ENCODE results near the gene GNAQ. TPM values are rescaled to one million over a fixed set of nuclear protein-coding genes. Genes with fewer than 3 reads are reported as not detected.

The GNAQ gene
- total and polyA plus RNA-seq, 2 donors (not counting 1 experiment from before 2014, with no cell fraction given) = 0.60 to 1.4 TPM

DNA sequence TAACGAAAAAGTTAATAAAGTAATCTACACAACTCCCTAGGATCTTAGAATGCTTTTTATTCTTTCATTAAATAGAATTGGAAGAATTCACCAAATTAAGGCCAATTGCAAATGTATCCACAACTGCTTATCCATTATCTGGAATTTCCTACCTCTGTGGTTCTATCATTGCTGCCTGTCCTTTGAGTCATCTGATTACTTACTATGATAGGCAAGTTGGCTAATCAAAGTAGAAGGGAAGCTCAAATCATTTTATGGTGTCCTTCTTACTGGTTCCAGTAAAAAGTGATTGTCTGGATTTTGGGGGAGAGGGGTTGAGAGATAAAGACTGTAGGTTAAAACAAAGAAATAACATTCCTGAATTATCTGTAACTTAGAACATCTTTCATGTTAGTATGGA lies 222.1 kb downstream of the GNAQ start:
- Histone ChIP-seq H3K4me3 (ENCODE audit: control extremely low read depth in 1 of 5, extremely low read depth in 1 of 5, insufficient read depth in 1 of 5, low read depth in 2 of 5, low read length in 4 of 5) (no peak overlapping the region), H3K9ac (ENCODE audit: low read length) (no peak overlapping the region), H3K79me2 (ENCODE audit: control insufficient read depth, insufficient read depth, low read length) (no peaks in the 10 kb centered on the region), H3K4me1 (ENCODE audit: control insufficient read depth in 2 of 2, insufficient read depth in 2 of 2, low read length in 2 of 2) (no peaks in the 10 kb centered on the region), H3K9me3 (ENCODE audit: control extremely low read depth in 1 of 3, control insufficient read depth in 2 of 3, insufficient read depth in 1 of 3, low read length in 2 of 3) (no peaks in the 10 kb centered on the region), H4K20me1 (ENCODE audit: control insufficient read depth, insufficient read depth, low read length, poor library complexity, severe bottlenecking) (no peaks in the 10 kb centered on the region), H3K27ac (ENCODE audit: low read length in 2 of 2) (no peak overlapping the region), H3K36me3 (replicated peaks in 1 of 2; ENCODE audit: control extremely low read depth in 1 of 2, control insufficient read depth in 1 of 2, extremely low read depth in 1 of 2, insufficient read depth in 2 of 2, low read length in 1 of 2) (no peaks in the 10 kb centered on the region), H3K4me2 (replicated peaks; ENCODE audit: low read depth, low read length, poor library complexity, severe bottlenecking) (no peak overlapping the region), H2AFZ (ENCODE audit: insufficient read depth, low read depth, low read length, poor library complexity, severe bottlenecking) (no peak overlapping the region), H3K27me3 (replicated peaks in 1 of 4; ENCODE audit: control extremely low read depth in 1 of 4, control insufficient read depth in 3 of 4, insufficient read depth in 4 of 4, low read length in 3 of 4) (no peaks in the 10 kb centered on the region)
- Mint-ChIP-seq H3K4me3 (no peak overlapping the region), H3K27me3 (peaks cover 4% of the 10 kb centered on the region), H3K27ac (no peak overlapping the region), H3K4me1 (no peaks in the 10 kb centered on the region), H3K9me3 (ENCODE audit: insufficient read depth) (no peaks in the 10 kb centered on the region)
- DNase-seq = no peak
- intact Hi-C loops (cut with micrococcal nuclease) = no loop called here
- WGBS (ENCODE audit: insufficient coverage) = no CpG with 5 or more reads among the region's 1 CpG
- TF ChIP-seq EZH2 (IDR thresholded peaks at IDR 0.05; ENCODE audit: borderline replicate concordance, insufficient read depth, low read depth, low read length, poor library complexity, severe bottlenecking) (no peak), CTCF (IDR thresholded peaks at IDR 0.05) (no peak)
- ATAC-seq (ENCODE audit: low read depth) = no peak
- CTCF ChIA-PET = interaction anchor here (1.7 kb wide), 1 partner anchor 10 kb away, joined by 5 read pairs; no protein-coding TSS in a partner anchor
- POLR2A ChIA-PET = no interaction called here

DNA sequence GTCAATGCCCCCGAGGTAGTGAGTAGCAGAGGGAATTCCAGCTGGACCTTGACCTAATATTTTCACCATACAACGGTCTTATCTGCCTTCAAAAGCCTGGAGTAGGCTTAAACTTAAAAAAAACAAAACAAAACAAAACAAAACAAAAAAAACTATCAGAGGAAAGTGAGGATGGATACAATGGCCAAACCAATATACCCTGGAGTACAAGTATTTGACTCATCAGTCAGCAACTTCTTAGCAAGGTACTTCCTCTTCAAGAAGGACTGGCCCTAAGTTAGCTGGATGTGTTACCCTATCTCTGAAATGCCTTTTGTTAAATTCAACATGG lies 222.9 kb downstream of the GNAQ start:
- Histone ChIP-seq H3K4me1 (ENCODE audit: control insufficient read depth in 2 of 2, insufficient read depth in 2 of 2, low read length in 2 of 2) (no peaks in the 10 kb centered on the region), H3K4me2 (replicated peaks; ENCODE audit: low read depth, low read length, poor library complexity, severe bottlenecking) (no peak overlapping the region), H3K9ac (ENCODE audit: low read length) (no peak overlapping the region), H2AFZ (ENCODE audit: insufficient read depth, low read depth, low read length, poor library complexity, severe bottlenecking) (no peak overlapping the region), H3K79me2 (ENCODE audit: control insufficient read depth, insufficient read depth, low read length) (no peaks in the 10 kb centered on the region), H3K36me3 (replicated peaks in 1 of 2; ENCODE audit: control extremely low read depth in 1 of 2, control insufficient read depth in 1 of 2, extremely low read depth in 1 of 2, insufficient read depth in 2 of 2, low read length in 1 of 2) (no peaks in the 10 kb centered on the region), H3K27ac (ENCODE audit: low read length in 2 of 2) (no peak overlapping the region), H4K20me1 (ENCODE audit: control insufficient read depth, insufficient read depth, low read length, poor library complexity, severe bottlenecking) (no peaks in the 10 kb centered on the region), H3K9me3 (ENCODE audit: control extremely low read depth in 1 of 3, control insufficient read depth in 2 of 3, insufficient read depth in 1 of 3, low read length in 2 of 3) (no peaks in the 10 kb centered on the region), H3K27me3 (replicated peaks in 1 of 4; ENCODE audit: control extremely low read depth in 1 of 4, control insufficient read depth in 3 of 4, insufficient read depth in 4 of 4, low read length in 3 of 4) (no peaks in the 10 kb centered on the region), H3K4me3 (ENCODE audit: control extremely low read depth in 1 of 5, extremely low read depth in 1 of 5, insufficient read depth in 1 of 5, low read depth in 2 of 5, low read length in 4 of 5) (no peak overlapping the region)
- ChIA-PET POLR2A (no interaction called here), CTCF (no interaction called here)
- DNase-seq (no peak), ATAC-seq (ENCODE audit: low read depth) (no peak)
- intact Hi-C loops (cut with micrococcal nuclease) = no loop called here
- Mint-ChIP-seq H3K4me1 (no peaks in the 10 kb centered on the region), H3K9me3 (ENCODE audit: insufficient read depth) (no peaks in the 10 kb centered on the region), H3K27ac (no peak overlapping the region), H3K4me3 (no peak overlapping the region), H3K27me3 (peaks cover under 1% of the 10 kb centered on the region)
- TF ChIP-seq CTCF (IDR thresholded peaks at IDR 0.05) (no peak), EZH2 (IDR thresholded peaks at IDR 0.05; ENCODE audit: borderline replicate concordance, insufficient read depth, low read depth, low read length, poor library complexity, severe bottlenecking) (no peak)
- no CpG with 5 or more reads among the region's 2 CpGs for WGBS (ENCODE audit: insufficient coverage)

Data from B cell (primary cell).